ENCODE results near the gene VDAC1. TPM values are rescaled to one million over a fixed set of nuclear protein-coding genes. Genes with fewer than 3 reads are reported as not detected.
A peak's percentile ranks its signal among the peaks of the same experiment; 100 is the strongest.

The VDAC1 gene
- total RNA-seq, 1 experiment from 2014 or later = 395 TPM

GRCh38 chr5:134000696-134001453, 3.9 kb downstream of the VDAC1 start:
- no peak overlapping the region for H3K4me3 ChIP-seq (ENCODE audit: low read depth in 2 of 2, low read length in 2 of 2)
- CTCF ChIA-PET = interaction anchor here (1.0 kb wide), 1 partner anchor 26 kb away, joined by 3 read pairs; no protein-coding TSS in a partner anchor

GRCh38 chr5:134000091-134000511, 4.7 kb downstream of the VDAC1 start:
- peaks cover 6% of the 10 kb centered on the region; the same call in 1 of the 2 replicates for H3K36me3 ChIP-seq (ENCODE audit: control insufficient read depth, insufficient read depth, low read length)
- ChIA-PET POLR2A (interaction anchor here (0.6 to 0.8 kb wide), 2 partner anchors 19 to 101 kb away, joined by 4 to 5 read pairs; no protein-coding TSS in a partner anchor), CTCF (interaction anchor here (0.6 to 1.0 kb wide), 2 partner anchors 26 to 36 kb away, joined by 3 read pairs; no protein-coding TSS in a partner anchor)
- TF ChIP-seq SIN3A (IDR thresholded peaks at IDR 0.05; ENCODE audit: borderline replicate concordance, insufficient read depth, low read depth, low read length) = no peak
- no peak; the same call in 1 of the 2 replicates for TF ChIP-seq POLR2AphosphoS5 (IDR thresholded peaks at IDR 0.05; ENCODE audit: low read depth, low read length)
- no peak for TF ChIP-seq REST (IDR thresholded peaks at IDR 0.05; ENCODE audit: insufficient read depth in 1 of 2, low read depth in 2 of 2, low read length in 1 of 2)
- TF ChIP-seq TCF7L2 (IDR thresholded peaks at IDR 0.05; ENCODE audit: low read depth, low read length) = no peak

More at GRCh38 chr5:134000696-134001453, 3.9 kb downstream of the VDAC1 start:
- POLR2A ChIA-PET = no interaction called here
- Histone ChIP-seq H3K36me3 (ENCODE audit: control insufficient read depth, insufficient read depth, low read length) (peaks cover 6% of the 10 kb centered on the region; the same call in 1 of the 2 replicates), H3K27me3 (ENCODE audit: control insufficient read depth, insufficient read depth, low read length) (no peaks in the 10 kb centered on the region), H3K27ac (ENCODE audit: low read length) (peak overlapping the region; percentile 55; the same call in 1 of the 2 replicates), H3K9me3 (ENCODE audit: control insufficient read depth, insufficient read depth, low read depth, low read length) (no peaks in the 10 kb centered on the region), H3K4me1 (ENCODE audit: control insufficient read depth, insufficient read depth, low read length) (peaks cover 72% of the 10 kb centered on the region)
- TF ChIP-seq REST (IDR thresholded peaks at IDR 0.05; ENCODE audit: insufficient read depth in 1 of 2, low read depth in 2 of 2, low read length in 1 of 2) (no peak), TCF7L2 (IDR thresholded peaks at IDR 0.05; ENCODE audit: low read depth, low read length) (no peak), SIN3A (IDR thresholded peaks at IDR 0.05; ENCODE audit: borderline replicate concordance, insufficient read depth, low read depth, low read length) (no peak), CTCF (IDR thresholded peaks at IDR 0.05) (no peak), POLR2AphosphoS5 (IDR thresholded peaks at IDR 0.05; ENCODE audit: low read depth, low read length) (no peak)
- intact Hi-C loops (cut with micrococcal nuclease; ENCODE audit: unreplicated experiment) = no loop called here
- DNase-seq (ENCODE audit: low read depth, low spot score) (no peak), ATAC-seq (no peak)
- in situ Hi-C loops (cut with HindIII; ENCODE audit: low pct_unique_long_range_greater_than_20kb, low sequenced_read_pairs) = no loop called here
- no TSS peak for BruUV-seq (replicated peaks)

More at GRCh38 chr5:134000091-134000511, 4.7 kb downstream of the VDAC1 start:
- in situ Hi-C loops (cut with HindIII; ENCODE audit: low pct_unique_long_range_greater_than_20kb, low sequenced_read_pairs) = no loop called here
- intact Hi-C loops (cut with micrococcal nuclease; ENCODE audit: unreplicated experiment) = no loop called here
- Histone ChIP-seq H3K27me3 (ENCODE audit: control insufficient read depth, insufficient read depth, low read length) (no peaks in the 10 kb centered on the region), H3K4me3 (ENCODE audit: low read depth in 2 of 2, low read length in 2 of 2) (no peak overlapping the region), H3K4me1 (ENCODE audit: control insufficient read depth, insufficient read depth, low read length) (peaks cover 75% of the 10 kb centered on the region), H3K27ac (ENCODE audit: low read length) (peak overlapping the region; percentile 55; the same call in 1 of the 2 replicates), H3K9me3 (ENCODE audit: control insufficient read depth, insufficient read depth, low read depth, low read length) (no peaks in the 10 kb centered on the region)
- no peak for DNase-seq (ENCODE audit: low read depth, low spot score)
- BruUV-seq (replicated peaks) = no TSS peak
- no peak for ATAC-seq
